GM12874 (cell line): ENCODE data around the gene CWF19L1.

Source experiments
- TF ChIP-seq, protein P1 (sequence below): IDR thresholded peaks from 2 replicates; pipeline ENCODE4 v1.5.1; 2011; ENCODE audit warnings: low read depth, mild to moderate bottlenecking, control low read depth, low read length, moderate library complexity; ENCODE audit not compliant: insufficient read depth

CWF19L1 gene

DNA sequence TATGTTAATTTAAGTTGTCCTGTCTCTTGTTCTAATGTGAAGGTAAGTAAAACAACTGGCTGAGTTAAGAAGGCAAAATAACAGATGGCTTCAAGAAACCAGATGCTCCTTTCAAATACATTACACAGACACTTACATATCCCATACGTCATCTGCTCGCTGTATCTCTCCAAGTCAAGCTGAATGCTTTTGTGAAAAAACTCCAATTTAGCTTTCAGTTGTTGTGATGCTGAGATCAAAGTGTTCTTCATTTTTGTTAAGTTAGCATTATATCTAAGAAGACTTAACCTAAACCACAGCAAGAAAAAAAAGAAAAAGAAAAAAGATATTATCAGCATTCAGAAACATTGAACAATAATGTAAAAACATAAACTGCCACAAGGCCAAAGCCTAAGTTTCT, 63.1 kb downstream of the CWF19L1 start:
- TF ChIP-seq, protein P1, sequence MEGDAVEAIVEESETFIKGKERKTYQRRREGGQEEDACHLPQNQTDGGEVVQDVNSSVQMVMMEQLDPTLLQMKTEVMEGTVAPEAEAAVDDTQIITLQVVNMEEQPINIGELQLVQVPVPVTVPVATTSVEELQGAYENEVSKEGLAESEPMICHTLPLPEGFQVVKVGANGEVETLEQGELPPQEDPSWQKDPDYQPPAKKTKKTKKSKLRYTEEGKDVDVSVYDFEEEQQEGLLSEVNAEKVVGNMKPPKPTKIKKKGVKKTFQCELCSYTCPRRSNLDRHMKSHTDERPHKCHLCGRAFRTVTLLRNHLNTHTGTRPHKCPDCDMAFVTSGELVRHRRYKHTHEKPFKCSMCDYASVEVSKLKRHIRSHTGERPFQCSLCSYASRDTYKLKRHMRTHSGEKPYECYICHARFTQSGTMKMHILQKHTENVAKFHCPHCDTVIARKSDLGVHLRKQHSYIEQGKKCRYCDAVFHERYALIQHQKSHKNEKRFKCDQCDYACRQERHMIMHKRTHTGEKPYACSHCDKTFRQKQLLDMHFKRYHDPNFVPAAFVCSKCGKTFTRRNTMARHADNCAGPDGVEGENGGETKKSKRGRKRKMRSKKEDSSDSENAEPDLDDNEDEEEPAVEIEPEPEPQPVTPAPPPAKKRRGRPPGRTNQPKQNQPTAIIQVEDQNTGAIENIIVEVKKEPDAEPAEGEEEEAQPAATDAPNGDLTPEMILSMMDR: no peak

DNA sequence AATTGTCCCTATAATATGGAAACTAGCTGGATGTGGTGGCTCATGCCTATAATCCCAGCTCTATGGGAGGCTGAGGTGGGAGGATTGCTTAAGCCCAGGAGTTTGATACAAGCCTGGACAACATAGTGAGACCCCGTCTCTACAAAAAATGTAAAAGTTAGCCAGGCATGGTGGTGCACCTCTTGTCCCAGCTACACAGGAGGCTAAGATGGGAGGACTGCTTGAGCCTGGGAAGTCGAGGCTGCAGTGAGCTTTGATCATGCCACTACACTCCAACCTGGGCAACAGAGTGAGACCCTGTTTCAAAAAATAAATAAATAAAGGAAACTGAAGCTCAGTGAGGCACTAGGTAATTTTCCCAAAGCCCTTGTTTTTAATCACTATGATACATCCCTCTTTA, 65.9 kb downstream of the CWF19L1 start:
- TF ChIP-seq, protein P1: no peak

GRCh38 chr10:100194711-100195110, 72.7 kb downstream of the CWF19L1 start:
- TF ChIP-seq, protein P1: no peak

- TF ChIP-seq, protein P1: no peak
These were observed 75.1 kb downstream of the CWF19L1 start for GRCh38 chr10:100192350-100192749.

DNA sequence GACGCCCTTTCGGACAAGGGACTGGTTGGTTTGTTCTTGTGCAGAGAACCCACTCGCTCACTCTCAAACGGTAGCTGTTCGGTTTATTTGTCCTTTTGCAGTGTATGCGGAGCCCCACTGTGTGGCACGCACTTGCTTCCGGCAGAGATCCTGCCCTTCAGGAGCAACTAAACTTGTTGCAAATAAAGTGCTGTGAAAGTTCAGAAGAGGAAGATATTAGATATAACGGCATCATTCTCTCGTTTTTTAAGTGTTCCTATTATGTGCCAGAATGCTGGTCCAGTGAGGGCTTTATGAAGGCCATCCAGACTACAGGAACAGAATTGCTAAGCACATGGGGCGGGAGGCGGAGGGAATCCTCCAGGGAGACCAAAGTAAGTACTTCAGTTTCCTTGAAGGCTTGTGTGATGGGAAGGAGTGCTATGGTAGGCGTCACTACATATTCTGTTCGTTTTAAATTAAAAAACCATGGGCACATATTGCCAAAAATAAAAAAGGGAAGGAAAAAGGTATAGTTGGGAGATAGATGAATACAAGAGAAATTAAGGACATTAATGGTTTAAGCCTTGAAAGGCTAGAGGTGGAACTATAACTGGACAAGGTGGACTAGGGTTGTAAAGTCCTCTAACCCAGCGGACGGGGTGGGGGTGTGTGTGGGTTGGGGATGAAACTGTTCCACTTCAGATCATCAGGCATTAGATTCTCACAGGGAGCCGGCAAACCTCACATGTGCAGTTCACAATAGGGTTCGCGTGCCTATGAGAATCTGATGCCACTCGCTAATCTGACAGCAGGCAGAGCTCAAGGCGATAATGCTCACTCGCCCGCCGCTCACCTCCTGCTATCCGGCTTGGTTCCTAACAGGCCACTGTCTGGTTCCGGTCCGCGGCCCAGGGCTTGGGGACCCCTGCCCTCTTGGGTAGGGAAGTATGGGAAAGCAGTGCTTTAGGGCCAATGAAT, 80.9 kb downstream of the CWF19L1 start:
- TF ChIP-seq, protein P1: no peak

DNA sequence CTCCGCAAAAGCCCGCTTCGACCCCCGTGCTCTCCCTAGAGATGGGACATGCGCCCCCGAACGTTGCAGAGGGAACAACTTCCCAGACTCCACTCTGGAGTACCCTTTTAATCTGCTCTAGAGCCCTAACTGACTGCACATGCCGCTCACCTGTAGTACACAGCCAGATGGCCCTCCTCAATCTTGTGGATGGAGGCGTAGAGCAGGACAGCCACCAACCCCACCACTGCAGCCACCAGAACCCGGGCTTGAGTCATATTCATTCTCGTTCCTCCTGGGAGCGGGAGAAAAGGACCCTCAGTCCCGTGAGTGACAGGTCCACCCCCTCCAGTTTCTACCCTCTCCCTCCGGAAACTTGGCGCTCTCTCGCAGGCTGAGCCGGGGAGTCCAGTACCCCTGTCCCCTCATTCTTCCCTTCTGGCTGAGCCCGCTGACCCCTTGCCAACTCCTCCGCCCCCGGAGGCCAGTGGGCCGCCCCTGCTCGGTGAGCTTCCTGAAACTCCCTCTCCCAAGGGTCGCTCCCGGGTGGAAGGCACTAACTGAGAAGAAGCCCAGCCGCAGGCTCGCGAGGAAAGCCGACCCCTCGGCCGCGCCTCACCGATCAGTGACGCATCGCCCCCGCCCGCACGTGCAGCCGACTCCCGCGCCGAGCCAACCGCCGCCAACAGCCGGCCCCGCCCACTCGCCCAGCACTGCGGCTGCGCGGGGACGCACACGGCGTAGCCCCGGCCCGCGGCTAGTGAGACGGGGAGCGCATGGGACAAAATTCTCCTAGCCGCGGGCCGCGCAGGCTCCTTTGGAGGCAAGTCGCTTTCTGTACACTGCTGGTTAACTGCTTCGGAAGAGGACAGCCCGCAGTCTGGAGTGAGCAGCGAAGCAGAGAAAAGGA, 81.8 kb downstream of the CWF19L1 start, which contains the start of gene ERLIN1:
TSS of gene ERLIN1 (minus strand) at position 666 of the 889 bp plus-strand sequence. CDS start at position 263, 403 bp downstream.
- TF ChIP-seq, protein P1: no peak

DNA sequence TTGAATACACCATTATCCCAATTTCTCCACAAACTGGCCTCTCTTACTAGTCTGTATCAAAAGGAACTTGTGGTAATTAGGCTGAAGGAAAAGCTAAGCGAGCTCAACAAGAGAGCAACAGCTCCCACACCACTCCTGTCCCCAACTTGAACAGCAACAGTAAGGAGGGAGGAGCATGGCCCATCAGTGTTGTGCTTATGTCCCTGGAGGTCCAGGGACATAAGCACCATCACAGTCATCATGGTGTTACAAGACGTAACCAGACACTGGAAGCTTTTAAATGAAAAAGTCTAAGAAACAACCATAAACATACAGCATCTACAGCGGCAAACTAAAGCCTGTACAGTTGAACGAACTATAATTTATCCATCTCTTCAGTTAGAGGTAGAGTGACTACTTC, 82.6 kb downstream of the CWF19L1 start:
- TF ChIP-seq, protein P1: no peak
